Cerebellar cortex (tissue), 1 donor: Measurements from ENCODE around the gene PLB1.
"Not testable (repeated sequence)": the region's sequence is repeated elsewhere in the genome, so short reads cannot be mapped to it uniquely, and the experiment has no call there.

Experiments used
- DNase-seq: peaks from one replicate; pipeline ENCODE4 v3.0.0-alpha.2; 2015; ENCODE audit warnings: low spot score

The PLB1 gene

DNA sequence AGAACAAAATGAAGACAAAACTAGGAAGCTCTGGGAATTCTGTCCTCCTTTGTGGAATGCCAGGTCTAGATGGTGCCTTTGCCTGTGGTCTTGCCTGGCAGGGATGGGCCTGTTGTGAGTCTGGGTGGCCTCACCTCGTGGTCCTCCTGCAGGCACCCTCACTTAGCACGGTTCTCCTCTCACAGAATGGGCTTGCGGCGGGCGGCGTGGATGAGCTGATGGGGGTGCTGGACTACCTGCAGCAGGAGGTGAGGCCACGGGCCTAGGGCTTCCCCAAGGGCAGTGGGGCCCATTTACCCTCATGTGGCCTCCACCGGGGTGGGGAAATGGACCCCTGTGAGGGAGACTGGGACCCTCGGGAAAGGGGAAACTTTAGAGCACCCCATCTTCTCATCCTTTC lies 42.3 kb downstream of the PLB1 start:
- DNase-seq: no peak

GRCh38 chr2:28538652-28539051 lies 42.8 kb downstream of the PLB1 start:
- DNase-seq: no peak

DNA sequence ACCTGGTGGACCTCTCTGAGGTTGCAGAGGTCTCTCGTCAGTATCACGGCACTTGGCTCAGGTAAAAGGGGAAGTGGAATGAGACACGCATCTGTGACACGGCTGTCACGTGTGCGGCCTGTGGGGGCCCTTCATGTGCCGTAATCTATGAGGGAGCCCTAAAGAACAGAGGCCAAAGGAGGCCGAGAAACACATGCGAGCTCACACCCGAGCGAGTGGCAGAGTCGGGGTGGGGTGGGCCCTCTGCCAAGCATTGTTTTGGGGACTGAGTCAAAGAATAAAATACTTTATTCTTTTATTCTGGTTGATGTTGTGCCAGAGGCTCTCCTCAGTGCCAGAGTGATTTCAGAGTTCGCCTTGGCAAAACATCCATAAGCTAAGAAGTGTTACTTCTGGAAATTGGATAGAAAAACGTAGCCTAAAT lies 43.3 kb downstream of the PLB1 start:
- no peak for DNase-seq

DNA sequence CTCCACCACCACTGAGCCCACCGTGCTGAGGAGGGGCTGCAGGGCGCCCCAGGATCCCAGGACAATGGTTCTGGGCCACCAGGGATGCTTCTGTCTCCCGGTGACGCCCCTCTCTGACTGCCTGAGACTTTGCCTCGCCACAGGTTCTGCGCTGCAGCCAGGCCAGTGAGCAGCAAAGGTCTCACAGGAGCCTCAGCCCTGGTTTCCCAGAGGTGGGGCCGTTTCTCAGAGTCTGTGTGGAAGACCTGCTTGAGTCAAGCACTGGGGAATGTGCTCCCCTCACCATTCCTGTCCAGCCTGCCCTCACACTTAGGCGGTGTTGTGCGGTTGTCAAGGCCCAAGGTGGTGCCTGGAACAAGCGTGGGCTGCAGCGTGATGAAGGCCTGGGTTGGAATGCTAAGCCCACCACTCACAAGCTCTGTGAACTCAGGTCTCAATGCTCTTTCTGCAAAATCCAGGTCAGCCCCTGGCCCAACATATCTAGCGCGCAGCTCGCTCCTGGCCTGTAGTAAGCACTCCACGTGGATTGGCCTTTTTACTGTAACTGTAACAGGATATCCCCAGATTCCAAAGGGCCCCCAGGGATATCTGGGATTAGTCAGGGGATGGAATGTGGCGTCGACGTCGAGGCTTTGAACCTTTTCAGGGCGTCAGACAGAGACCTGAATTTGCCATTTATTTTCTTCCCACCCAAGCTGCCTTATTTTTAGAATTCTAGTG lies 47.6 kb downstream of the PLB1 start:
- DNase-seq: no peak

DNA sequence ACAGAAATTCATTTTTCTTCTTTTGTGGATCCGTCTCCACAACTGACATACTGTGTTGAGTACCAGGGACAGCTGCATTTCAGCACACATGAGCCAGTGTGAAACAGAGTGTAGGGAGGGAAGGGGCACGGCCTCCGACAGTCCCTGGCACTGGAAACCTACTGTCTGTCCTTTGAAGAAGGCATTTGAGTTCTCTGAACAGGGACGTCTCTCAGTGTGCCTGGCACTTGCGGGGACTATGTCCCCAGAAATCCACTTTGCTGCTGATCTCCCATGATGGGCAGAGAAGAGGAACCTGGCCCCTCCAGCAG lies 48.1 kb downstream of the PLB1 start:
- DNase-seq: no peak

DNA sequence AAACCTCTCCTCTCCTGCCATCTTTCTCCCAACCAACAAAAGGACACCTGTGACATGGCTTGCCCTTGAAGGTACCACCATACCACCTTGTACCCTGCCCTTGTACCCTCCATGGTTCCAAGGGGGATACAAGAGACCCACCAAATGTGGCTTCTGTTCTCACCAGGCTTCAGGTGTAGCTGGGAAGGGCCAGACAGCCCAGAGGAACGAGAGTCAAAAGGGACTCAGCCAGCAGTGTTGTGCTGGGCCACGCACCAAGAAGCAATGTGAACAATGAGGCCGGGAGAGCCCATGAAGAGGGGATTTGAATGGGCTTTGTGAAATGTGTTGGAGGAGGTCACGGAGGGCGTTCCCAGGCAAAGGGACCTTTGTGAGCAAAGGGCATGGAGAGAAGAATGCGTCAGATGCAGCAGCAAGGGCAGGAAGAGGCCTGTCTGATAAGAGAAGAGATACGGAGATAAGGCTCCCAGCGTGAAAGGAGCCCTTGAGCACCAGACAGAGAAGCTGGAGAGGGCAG lies 48.6 kb downstream of the PLB1 start:
- no peak for DNase-seq

DNA sequence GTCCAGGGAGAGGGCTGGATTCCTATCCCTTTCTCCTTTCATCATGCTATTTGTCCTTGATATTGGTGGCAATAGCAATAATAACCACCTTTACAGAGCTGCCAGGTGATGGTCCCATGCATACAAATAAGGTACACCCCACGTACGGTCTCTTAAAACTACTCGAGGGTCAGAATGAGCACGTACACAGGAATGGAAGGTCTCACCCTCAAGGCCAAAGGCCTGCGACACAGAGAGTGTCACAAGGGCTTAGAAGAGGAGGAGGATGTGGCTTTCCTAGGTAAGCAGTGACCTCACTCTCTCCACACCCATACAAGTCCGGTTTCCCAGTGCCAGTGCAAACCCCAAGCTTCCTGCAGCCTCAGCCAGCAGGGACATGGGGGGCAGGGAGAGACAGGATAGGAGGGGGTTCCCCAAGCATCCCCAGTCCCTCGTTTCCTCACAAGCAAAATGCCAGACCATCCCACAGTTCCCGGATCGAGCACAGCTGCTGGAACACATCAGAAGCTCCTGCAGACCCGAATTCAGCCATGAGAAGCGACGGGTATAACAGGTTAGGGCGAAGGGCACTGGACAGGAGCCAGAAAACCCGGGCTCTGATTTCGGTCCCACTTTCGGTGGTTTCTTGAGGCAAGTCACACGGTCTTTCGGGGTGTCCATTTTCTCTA lies 49.2 kb downstream of the PLB1 start:
- DNase-seq: no peak

DNA sequence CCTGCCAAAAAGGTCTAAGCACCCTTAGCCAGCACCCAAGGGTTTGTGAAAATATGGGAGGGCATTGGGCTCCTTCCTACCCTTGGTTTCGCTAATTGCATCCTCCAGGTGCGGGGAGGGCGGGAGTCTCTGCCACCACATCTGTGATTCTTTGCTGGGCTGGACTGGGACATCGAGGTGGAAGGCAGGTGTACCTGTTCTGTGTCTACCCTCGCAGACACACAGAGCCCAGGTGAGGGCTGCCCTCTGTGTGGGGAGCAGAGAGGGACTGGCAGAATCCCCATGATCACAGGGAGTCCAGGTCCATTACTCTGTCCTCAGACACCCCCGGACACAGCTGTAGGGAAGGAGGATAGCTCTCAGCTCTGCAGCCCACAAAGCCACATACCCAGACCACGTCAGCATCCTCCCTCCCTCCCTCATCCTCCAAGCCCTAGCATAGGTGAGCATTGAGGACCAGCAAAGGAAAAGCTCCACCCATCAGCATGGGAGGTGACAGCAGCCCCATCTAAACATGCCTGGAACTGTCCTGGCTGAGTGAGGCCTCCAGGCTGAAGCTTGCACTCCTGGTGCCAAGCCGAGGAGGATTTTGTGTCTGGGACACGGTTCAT lies 49.8 kb downstream of the PLB1 start:
- DNase-seq: no peak

GRCh38 chr2:28546242-28546641 lies 50.4 kb downstream of the PLB1 start:
- no peak for DNase-seq

- no peak for DNase-seq
Observed at GRCh38 chr2:28547223-28547860, 51.5 kb downstream of the PLB1 start.

GRCh38 chr2:28547906-28548600 lies 52.2 kb downstream of the PLB1 start:
- DNase-seq: no peak

GRCh38 chr2:28550345-28550744 lies 54.5 kb downstream of the PLB1 start:
- DNase-seq: not testable (repeated sequence)

GRCh38 chr2:28552045-28552823 lies 56.4 kb downstream of the PLB1 start:
- DNase-seq: no peak

GRCh38 chr2:28556303-28556702 lies 60.4 kb downstream of the PLB1 start:
- no peak for DNase-seq

DNA sequence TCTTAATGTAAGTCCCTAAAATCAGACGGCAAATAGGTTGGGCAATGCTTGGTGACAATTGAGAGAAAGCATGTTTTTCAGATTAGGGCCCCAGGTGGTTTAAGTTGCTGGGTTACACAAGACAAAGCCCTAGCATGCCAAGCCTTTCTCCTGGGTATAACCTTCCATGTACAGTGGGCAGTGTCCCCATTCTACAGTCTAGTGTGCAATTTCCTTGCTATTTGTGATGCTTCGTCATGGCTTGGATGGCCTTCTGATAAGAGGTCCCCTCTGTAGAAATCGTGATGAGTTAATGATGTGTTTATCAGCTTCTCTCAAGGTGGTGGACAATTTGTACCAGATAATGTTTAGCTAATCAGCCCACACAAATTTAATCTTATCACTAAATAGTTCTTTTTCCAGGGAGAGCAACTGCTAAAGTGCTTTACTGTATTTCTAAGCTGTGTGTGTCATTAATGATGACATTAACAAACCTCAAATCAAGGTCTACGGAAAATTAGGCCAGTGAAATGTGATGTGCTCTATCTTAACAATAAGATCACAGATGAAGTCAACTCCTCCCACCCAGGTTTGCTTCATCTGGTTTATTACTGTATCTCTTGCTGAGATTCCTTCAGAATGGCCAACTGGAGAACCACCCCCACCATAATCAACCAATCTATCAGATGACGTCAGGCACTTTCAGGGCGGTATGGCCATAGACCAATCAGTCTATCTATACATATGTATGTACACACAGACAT lies 61.7 kb downstream of the PLB1 start:
- no peak for DNase-seq

DNA sequence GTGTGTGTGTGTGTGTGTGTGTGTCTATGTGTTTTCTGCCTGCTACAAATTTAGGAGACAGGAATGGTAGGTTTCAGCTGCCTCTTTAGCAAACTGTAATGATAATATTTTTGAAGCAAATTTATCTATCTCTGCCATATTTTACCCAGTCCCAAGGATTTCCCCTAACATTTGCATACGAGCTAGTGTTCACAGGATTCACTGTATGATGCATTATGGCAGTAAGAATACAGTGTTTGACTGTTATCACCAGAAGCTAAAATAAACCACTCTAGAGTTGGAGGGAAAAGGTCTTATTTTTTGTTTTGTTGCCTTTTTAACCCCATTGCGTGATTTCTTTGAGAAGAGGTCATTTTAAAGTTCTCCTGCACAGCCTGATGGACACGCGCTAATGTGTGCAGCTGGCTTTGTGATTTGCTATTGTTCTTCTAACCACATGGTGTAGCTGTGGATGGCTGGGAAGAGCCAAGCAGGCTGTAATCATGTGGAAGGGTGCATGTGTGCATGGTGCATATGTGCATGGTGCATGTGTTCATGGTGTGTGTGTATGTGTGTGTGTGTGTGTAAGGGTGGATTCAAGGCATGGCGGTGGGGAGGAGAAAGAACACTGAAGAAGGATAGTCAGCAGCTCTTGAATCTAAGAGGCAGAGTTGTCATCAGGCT lies 62.4 kb downstream of the PLB1 start:
- no peak for DNase-seq

- no peak for DNase-seq
Observed at GRCh38 chr2:28558918-28559317, 63.1 kb downstream of the PLB1 start.

GRCh38 chr2:28563869-28564268 lies 68.0 kb downstream of the PLB1 start:
- DNase-seq: no peak

DNA sequence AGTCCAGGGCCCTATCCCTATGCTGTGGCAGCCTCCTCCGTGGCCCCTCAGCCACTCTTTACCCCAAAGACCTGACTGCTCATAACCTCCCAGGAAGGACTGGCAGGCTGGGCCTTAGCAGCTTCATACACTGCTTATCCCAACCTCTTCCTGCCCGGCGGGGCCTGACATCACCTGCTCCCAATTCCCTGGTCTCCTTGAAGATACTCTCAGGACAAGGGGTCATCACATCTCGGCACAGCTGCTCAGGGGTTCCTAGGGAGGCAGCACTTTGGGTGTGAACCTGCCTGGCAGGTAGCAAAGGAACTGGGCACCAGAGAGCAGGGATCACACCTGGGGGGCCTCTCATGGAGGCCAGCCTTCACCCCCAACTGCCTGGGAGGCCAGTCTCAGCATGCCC lies 68.5 kb downstream of the PLB1 start:
- no peak for DNase-seq

DNA sequence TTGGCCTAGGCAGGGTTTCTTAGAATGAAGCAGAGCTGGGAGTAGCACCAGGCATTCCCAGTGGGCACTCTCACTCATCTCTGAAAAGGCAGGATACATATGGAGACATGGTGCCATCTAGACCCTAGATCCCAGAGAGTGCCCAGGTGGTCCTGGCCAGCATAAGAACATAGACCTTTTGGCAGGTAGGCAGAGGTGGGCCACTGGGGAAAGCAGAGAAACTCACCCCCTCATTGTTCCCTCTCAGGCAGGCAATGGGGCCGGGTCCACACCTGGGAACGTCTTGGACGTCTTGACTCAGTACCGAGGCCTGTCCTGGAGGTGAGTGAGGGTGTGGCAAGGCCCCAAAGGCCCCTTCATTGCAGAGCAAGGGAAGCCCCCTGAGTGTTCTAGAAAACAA lies 69.2 kb downstream of the PLB1 start:
- no peak for DNase-seq
